HG02970 (cell line): ENCODE measurements around the gene INAFM2.

ENCODE experiments used
- ATAC-seq: cut with Tn5 transposase; IDR thresholded peaks from one replicate; pipeline ENCODE4 v1.9.1; 2021; ENCODE audit warnings: mild to moderate bottlenecking, moderate library complexity, moderate number of reproducible peaks; ENCODE audit not compliant: unreplicated experiment, low FRiP score

The INAFM2 gene

DNA sequence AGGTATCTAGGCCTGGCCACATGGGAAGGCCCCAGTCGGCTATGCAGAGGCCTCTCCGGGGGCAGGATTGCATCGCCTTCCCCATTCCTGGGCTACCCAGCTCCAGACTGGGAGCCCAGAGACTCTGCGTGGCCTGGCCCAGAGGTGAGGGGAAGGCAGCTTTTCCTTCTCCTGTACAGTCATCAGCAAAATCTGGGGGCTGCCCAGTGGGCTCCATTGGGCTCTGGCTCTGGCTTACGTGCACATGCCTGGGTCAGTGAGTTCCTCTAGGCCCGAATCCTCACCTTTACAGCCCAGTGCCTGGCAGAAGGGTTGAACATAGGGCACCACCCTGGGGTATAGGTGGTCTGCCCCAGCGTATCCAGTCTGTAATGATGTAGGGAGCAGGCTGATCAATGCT is 36.7 kb upstream of the INAFM2 start:
- no peak for ATAC-seq

DNA sequence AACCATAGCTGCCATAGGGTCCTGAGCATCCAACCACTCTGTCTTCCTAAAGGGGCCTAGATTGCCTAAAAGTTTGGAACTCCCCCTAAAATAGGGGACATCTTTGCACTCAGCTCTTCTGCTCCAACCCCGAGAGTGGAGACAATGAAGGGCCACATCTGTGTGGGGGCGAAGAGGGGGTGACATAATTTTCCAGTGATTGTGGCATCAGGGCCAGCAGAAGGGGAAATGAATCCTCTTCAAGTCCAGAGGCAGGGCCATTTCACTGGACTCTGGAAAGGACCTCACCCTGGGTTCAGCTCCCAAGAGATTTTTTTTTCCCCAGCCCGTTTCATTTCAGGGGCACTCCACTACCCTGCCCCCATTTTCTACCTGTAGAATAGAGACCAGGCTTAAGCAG is 36.0 kb upstream of the INAFM2 start:
- no peak for ATAC-seq

DNA sequence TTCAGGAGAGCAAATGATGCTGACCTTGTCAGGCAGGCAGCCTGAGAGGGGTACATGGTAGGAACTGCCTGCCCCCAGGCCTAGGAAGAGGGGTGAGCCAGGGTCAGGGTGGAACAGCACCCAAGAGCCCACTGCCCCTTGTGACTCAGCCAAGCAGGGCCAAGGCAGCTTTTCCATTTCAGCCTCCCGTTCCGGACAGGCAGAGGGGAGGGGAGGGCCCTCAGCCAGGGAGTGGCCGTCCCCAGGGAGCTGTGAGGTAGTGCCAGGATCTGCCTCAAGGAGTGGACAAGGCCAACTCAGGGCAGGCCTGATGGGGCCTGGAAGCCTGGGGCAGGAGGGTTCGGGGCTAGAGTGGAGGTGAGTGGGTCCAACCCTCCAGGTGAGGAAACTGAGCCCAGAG is 35.5 kb upstream of the INAFM2 start:
- ATAC-seq, result no peak

DNA sequence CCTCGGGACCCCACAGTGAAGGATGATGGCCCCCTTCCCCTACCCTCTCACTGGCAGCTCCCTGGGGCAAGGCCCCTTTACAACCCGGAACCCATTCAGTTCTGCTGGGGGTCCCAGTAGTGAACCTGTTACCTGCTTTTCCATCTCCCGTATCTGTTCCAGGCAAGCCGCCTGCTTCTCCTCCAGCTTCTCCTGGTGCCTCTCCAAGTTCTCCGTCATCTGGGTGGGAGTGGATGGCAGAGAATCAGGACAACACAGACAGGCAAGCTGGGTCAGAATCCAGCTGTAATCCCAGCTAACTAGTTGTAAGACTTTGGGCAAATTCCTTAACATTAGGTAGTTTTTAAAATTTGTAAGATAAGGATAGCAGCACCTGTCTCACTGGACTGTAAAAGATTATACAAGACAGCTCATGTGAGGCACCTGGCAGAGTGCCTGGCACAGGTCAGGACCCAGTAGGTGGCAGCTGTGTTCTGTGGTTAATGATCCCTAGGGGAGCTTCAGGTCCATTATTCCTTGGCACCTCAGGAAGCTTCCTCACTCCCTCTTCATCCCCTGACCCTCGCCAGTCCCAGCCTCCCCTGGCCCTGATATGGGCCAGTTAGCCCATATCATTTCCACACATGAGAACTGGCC is 34.2 kb upstream of the INAFM2 start:
- no peak for ATAC-seq

DNA sequence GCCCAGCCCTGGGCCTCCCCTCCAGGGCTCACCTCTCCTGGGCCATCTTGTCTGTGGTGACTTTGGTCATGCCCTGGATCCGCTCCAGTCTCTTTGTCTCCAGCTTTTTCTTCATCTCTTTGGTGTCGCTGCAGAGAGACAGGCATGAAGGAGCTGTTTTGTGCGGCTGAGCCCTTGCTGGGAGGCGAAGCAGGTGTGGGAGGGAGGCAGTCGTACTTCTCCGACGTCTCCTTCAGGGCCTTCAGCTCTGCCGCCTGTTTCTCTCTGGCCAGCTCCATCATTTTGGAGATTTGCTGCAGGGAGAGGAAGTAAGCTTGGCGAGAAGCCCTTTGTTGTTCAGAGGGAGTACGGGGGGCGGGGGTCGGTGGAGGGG is 33.0 kb upstream of the INAFM2 start:
- no peak for ATAC-seq

DNA sequence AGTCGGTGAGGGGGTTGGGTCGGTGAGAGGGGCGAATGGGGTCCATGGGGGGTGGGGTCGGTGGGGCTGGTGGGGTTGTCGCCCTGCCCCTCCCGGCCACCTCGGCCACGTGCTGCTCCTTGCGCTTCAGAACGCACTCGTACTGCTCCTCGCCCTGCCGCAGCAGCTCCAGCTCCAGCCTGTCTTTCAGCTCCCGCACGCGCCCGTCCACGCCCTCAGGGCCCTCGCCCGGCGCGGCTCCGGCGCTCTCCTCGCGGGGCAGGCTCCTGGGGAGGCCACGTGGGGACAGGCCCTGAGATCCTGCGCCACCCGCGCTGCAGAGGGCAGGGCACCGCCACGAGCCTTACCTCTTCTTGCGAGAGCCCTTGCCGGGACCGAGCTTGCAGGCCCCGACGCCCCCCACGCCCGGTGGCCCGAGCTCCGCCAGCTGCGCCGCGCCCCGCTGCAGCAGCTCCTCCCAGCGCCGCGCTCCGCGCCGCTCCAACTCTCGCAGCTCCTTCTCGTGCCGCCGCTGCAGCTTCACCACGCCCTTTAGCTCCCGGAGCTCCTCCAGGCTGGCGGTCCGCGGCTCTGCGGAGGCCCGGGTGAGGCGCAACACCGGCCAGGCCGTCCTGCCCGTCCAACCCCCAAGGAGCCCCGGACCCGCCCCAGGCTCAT is 32.4 kb upstream of the INAFM2 start:
- ATAC-seq, result no peak

DNA sequence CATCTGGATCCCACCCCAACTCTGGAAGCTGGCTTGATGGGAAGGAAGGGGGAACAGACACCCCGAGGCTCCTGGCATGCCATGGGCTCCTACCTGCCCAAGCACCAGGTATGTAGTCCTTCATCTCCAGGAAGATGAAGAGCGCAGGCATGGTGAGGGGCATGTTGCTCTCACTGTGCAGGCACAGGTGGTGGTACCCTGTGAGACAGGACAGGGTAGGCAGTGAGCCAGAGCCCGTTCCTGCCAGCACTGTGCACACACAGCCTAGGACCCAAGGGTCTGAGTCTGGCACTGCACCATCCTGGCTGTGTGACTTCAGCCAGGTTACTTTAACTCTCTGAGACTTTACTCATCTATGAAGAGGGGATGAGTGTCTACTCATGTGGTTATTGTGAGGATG is 31.2 kb upstream of the INAFM2 start:
- ATAC-seq, result no peak

DNA sequence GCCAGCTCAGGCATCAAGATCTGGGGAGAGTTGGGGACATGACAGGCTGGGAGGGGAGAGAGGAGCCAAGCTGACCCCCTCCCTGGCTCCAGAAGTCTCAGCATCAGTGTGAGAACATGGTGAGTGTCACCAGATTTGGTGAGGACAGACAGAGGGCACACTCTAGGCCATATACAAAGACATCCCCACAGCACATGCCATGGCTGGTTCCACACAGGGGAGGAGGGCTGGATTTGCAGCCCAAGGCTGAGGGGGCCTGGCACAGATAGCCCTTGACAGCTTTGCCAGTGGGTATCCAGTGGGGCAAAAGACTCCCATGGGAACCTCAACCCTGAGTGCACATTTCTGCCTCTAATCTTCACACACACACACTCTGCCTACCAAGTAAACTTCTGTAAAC is 30.5 kb upstream of the INAFM2 start:
- ATAC-seq, result no peak

DNA sequence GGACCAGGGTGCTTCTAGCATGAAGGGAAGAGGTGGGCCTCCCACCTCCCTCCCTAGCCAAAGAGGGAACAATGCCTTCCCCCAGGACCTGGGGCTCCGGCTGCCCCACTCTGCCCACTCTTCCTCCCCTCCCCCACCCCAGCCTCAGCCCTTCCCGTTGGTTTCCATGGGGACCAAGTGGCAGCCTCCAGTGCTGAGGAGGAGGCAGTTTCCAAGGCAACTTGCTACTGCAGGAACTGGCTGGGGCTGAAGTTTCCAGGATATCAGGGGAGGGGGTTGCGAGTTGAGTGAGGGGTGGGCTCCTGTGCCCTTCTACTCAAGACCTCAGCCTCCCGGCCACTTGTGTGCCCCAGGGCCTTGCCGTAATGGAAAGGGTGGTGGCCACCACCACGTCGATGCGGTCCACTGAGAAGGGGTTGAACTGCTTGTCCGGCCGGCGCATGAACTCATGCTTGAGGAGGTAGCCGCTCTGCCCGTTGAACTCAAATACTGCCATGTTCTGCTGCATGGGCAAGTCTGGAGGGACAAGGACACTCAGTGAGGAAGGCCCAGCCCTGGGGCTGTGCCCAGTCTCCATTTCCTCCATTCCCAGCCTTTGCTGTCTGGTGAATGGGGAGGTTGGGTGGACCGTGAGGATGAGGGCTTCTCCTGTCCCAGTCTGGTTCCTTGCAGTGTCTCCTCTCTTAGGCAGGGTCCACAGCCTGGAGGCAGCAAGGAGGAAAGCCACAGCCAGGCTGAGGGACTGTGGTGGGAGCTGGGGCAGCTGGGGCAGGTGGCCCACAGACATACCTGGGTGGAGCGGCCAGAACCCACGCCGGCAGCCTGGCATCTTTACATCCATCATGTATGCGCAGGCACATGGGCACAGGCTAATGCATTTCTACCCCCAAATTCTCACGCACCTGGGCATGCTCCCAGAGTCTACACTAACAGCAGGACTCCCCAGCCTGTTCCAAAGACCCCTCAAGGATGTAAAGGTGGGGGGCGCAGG is 29.3 kb upstream of the INAFM2 start:
- no peak for ATAC-seq

DNA sequence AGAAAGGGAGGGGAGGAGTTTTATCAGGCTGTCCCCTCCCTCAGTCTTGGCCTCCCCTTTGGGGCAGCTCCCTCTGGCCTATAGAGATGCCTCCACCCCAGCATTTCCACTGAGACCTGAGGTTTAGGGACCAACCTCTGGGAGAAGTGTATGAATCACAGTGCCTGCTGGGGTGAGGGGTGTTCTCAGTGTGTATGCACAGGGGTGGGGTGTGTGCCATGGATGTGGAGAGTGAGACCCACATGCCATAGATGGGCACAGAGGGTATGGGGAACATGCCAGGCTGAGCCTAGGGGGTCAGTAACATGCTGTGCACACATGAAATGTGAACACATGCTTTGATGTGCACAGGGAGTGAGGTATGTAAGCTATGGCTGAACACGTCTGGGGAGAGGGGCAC is 28.2 kb upstream of the INAFM2 start:
- ATAC-seq, result no peak

DNA sequence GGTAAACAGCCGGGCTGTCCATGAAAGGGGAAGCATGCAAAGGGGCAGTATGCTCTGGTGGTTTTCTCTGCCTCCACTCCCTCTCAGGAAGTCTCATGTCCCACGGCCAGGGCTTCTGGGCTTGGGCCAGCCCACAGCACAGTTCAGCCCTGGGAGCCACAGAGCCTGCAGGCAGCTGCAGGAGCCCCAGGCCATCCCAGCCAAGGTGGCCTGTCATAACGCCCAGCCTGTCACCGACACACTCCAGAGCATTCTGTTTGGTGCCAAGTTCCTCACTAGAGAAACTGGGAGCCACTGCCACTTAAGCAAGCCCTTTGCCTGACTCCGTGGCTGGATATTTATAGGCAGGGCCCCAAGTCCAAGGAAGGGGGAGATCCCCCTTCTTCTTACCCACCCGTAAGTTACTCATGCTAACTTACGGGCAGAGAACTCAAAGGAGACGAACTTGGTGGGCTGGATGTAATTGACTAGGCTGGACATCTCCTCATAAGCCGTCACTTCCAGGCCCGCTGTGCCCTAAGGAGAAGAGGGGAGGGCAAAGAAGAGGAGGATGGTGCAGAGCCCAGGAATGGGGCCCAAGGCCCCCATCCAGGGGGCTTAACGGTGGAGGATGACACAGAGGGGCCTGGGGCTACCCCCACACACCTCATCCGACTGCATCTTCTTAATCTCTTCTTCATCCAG is 27.5 kb upstream of the INAFM2 start:
- no peak for ATAC-seq

DNA sequence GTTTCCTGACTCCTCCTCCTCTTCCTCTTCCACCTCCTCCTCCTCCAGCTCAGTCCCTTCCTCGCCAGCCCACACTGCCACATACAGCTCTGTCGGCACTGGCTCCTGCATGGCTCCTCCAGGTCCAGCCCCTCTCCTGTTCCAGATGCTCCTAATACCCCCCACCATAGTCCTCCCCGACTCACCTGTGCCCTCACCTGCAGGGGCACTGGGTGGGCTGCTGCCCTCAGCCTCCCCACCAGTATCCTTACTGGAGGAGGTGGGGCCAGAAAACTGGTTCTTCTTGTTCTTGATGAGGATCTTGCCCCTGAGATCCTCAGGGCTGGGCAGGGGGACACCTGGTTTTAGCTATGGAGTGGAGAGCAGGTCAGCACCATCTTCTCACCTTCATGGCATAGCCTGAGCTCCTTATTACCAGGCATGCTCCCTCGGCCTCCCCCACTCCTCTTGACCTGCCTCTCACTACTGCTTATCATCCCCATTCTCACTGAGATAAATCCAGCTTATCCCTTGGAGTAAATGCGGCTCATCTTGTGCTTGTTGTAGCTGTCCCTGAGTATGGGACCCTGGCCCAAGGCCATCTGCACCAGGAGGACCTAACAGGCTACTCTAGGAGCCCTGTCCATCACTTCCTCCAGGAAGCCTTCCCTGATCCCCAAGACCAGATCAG is 26.8 kb upstream of the INAFM2 start:
- ATAC-seq, result no peak

DNA sequence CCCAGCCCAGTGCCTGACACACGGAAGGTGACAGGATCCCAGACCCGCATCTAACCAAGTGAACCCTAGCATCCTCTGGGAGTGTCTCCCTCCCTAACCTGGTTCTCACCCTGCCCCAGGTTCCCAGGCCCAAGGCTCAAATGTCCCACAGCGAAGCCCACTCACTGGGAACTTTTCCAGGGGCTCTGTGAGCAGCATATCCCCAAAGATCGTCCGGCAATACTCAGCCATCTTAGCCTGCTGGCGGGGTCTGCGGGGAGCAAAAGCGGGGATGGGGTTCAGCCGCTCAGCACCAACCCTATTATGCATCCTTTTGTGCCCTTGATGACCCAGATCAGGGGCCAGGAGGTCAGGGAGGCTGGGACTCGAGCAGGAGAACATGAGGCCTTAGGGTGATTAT is 26.1 kb upstream of the INAFM2 start:
- ATAC-seq, result no peak

DNA sequence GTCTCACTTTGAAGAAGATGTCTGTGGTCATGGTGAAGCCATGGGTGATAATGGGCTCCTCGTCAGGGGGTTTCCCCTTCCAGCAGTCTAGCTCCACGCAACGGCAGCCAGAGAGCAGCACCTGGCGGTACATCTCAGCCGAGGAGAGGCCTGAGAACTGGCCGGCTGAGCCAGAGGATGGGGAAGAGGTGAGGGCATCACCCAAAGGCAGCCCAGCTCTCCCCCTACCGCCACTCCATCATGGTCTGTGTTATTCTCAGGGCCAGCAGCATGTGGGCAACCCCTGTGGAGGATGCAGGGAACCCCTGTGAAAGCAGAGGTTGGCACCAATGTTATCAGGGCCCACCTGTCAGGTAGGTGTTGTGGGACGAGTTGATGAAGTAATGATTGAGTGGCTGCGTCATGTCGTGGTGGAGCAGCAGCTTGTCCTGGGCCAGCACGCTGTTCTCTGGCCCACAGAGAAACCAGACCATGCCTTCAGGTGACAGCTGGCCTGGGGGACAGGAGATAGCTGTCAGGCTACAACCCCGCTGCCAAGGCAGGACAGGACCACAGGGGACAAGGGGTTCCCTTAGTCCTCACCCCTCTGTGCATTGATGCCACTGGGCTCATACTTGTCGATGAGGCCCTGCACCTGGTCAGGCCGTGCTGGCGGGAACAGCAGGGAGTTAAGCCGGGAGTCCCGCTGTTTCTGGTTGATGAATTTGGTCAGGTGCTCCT is 25.1 kb upstream of the INAFM2 start:
- ATAC-seq, result no peak

DNA sequence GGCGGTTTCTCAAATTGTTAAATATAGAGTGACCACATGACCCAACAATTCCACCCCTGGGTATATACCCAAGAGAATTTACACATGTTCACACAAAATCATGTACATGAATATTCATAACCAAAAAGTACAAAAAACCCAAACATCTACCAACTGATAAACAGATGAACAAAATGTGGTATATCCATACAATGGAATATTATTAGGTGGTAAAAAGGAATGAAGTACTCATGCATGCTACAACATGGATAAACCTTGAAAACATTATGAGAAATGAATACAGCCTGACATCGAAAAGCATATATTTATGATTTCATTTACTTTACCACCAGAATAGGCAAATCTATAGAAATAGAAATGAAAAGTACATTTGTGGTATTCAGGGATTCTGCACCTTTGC is 23.1 kb upstream of the INAFM2 start:
- no peak for ATAC-seq

DNA sequence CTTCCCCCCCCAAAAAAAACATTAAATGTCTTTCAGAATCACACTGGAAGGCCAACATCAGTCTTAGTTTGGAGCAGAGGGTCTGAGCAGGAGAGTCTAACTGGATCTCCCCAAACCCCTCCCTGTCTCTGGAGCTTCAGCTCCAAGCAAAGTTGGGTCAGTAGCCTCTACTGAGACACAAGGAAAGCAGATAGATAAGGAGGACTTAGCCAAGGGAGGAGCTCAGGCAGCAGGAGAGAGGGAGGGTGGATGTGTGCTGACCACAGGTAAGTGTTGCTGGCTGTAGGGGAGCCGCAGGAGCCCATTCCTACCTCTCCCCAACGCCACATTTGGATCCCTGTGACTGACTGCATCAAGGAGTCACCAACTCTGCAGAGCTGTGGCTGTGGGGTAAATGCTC is 22.7 kb upstream of the INAFM2 start:
- no peak for ATAC-seq

DNA sequence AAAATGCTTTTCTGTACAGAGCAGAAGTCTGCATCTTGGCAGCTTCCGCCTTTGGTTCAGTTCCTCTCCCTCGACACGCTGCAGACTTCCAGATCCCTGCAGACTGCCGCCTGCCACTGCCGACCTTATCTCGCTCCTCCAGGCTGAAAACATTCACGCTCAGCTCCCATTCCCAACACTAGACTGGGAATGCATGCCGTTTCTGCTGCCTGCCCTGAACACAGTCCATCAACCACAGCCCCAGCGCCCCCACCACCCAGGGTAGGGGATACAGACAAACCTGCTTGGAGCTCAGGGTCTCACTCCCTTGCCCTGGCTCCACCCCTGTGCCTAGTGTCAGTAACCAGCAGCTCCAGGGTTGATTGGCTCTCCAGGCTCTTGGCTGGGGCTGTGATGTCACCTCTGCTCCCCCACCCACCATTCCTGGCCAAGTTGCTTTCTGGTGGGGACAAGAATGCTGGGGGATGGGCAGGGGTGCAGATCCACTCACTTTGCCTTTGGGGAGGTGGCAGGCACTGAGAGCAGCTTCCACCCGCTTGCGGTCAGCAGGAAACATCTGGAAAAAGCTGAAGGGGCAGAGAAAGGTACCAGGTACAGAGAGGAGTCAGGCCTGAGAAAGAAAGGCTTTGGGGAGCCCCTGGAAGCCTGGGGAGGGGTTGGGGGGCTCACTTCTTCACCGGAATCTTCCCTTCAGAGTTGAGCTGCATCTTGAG is 21.9 kb upstream of the INAFM2 start:
- ATAC-seq, result no peak

DNA sequence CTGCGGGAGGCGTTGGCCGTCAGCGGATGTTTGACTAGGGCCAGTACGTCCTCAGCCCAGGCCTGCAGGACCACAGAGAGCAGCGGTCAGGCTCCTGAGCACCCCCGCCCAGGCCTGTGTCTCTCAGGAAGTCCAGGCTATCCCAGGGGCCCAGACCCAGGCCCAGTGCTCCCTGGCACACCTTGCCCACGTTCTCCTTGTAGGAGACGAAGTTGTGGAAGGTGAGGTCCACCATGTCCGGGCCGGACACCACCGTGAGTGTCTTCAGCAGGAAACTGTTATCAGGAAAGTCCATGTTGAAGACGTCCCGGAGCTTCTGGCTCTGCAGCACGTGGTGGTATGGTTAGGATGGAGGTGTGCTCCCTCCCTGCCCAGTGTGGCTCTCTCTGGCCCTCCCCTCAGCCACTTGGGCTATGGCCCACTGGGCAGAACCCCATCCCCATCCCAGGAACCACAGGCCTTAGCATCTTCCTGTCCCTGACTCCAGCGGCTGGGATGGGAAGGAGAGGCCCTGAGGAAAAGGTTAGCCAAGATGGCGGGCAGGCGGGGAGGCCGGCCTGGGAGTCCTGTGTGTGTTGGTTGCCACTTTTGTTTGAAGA is 21.1 kb upstream of the INAFM2 start:
- ATAC-seq, result no peak

DNA sequence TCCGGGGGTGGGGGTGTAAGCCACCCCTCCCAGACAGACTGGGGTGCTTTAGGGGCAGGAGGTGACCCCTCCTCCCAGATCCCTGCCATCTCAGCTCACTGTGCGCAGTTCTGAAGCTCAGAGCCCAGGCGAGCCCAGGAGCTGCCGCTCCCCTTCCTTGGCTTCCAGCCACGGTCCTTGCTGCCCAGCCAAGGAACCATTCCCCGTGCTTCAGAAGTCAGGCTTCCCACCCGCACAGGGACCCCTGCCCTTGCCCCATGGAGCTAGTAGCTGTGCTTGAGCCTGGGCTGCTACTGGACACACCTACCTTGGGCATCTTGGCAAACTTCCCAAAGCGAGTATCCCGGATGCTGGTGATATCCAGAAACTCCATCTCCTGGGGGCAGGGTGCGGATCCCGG is 20.5 kb upstream of the INAFM2 start:
- no peak for ATAC-seq
